T-helper 2 cell treated with Interferon-gamma antibody and Interleukin-4, amounts not matched to agents 5 μg/mL and 100 μg/mL, for 36 hours (primary cell): ENCODE measurements around the gene GP1BB.

Experiments used
- DNase-seq: peaks from one replicate; pipeline ENCODE4 v3.0.0; 2021; ENCODE audit warnings: low spot score
- H3K27ac Mint-ChIP-seq: one replicate; pipeline ENCODE4 v1.8.0; 2021; ENCODE audit warnings: mild to moderate bottlenecking, mixed read lengths
- H3K27me3 Mint-ChIP-seq: one replicate; pipeline ENCODE4 v1.8.0; 2021; ENCODE audit warnings: low read depth, mixed read lengths
- H3K36me3 Mint-ChIP-seq: one replicate; pipeline ENCODE4 v1.8.0; 2021; ENCODE audit warnings: low read depth, mixed read lengths
- H3K4me1 Mint-ChIP-seq: one replicate; pipeline ENCODE4 v1.8.0; 2021; ENCODE audit warnings: low read depth, mixed read lengths
- H3K4me3 Mint-ChIP-seq: one replicate; pipeline ENCODE4 v1.8.0; 2022; ENCODE audit warnings: mild to moderate bottlenecking, moderate library complexity, mixed read lengths
- H3K9me3 Mint-ChIP-seq: one replicate; pipeline ENCODE4 v1.8.0; 2021; ENCODE audit warnings: mixed read lengths

Gene GP1BB

GRCh38 chr22:19753996-19754700, 30.8 kb downstream of the GP1BB start:
- H3K9me3 Mint-ChIP-seq: no peaks in the 10 kb centered on the region
- H3K27me3 Mint-ChIP-seq: peaks cover 51% of the 10 kb centered on the region
- no peak overlapping the region for H3K27ac Mint-ChIP-seq
- no peaks in the 10 kb centered on the region for H3K36me3 Mint-ChIP-seq
- H3K4me1 Mint-ChIP-seq: peaks cover 10% of the 10 kb centered on the region
- DNase-seq: no peak
- H3K4me3 Mint-ChIP-seq: no peak overlapping the region

GRCh38 chr22:19754701-19755144, 31.4 kb downstream of the GP1BB start:
- no peaks in the 10 kb centered on the region for H3K9me3 Mint-ChIP-seq
- H3K4me1 Mint-ChIP-seq: peaks cover 12% of the 10 kb centered on the region
- no peak overlapping the region for H3K4me3 Mint-ChIP-seq
- H3K36me3 Mint-ChIP-seq: no peaks in the 10 kb centered on the region
- no peak overlapping the region for H3K27ac Mint-ChIP-seq
- H3K27me3 Mint-ChIP-seq: peaks cover 55% of the 10 kb centered on the region
- DNase-seq: no peak

GRCh38 chr22:19755145-19755710, 31.9 kb downstream of the GP1BB start:
- peaks cover 60% of the 10 kb centered on the region for H3K27me3 Mint-ChIP-seq

DNA sequence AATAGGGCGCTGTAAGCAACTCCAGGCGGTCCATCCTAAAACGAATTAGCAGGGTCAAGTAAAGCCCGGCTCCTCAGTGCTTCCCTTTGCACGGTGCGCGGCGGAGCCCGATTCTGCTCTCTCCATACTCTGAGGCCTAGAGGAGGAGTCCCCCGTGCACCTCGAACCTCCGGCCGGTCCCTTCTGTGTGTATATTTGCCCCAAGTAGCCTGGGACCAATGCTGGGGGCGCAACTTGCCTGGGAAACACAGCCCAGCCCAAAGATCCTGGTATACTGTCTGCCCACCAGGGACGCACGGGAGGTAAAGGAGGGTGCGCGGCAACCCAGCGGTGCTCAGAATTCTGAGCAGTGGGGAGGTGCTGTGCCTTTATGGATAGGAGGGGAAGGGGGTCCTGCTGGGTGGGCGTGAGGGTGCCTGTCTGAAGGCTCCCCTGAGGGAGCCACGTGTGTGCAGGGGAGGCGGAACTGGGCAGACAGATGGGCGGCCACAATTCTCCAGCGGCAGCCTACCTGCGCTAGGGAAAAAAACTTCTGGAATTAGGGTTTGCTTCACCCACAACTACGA, 32.5 kb downstream of the GP1BB start:
- DNase-seq: no peak

More at GRCh38 chr22:19755145-19755710, 31.9 kb downstream of the GP1BB start:
- no peak overlapping the region for H3K4me3 Mint-ChIP-seq
- DNase-seq: no peak
- peaks cover 2% of the 10 kb centered on the region for H3K36me3 Mint-ChIP-seq
- no peaks in the 10 kb centered on the region for H3K9me3 Mint-ChIP-seq
- peaks cover 17% of the 10 kb centered on the region for H3K4me1 Mint-ChIP-seq
- no peak overlapping the region for H3K27ac Mint-ChIP-seq

DNA sequence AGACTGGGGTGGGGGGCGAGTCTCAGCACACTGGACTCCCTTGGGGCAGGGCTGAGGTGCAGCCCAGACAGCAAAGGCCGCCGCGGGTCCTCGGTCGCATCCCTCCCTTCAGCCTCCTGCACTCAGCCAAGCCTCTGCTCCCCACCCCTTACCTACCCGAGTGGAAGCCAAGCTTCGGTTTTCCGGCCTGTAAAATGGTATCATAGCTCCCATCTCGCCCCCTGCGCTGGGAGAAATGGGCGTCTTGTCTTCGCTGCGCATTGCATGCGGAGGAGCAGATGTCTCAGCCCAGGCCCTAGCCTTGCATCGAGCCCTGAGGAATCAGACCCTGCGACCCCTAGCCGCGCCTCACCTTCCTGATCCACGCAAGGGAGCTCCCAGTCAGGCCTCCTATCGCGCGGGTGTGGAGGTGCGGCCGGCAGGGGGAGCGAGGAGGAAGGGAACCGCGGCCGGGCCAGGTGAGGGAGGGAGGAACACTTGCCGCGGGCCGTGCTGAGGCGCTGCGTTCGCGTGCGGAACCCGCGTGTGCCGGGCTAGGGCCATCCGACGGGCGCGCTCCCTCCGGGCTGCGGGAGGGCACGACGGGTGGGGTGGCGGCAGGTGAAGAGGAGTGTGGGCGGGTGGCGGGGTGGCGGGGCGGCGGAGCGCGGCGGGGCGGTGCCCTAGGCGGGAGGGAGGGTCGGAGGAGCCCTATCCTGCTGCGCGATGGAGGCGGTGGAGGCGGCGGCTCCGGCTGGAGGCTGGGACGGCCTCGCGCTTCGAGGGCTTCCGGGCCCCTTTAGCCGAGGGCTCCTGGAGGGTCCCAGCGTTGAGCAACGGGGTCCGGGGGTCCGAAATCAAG, 33.2 kb downstream of the GP1BB start:
- DNase-seq: peak; percentile 42

More for the DNA sequence above, 32.5 kb downstream of the GP1BB start:
- peak overlapping the region; percentile 24 for H3K4me3 Mint-ChIP-seq
- peaks cover 61% of the 10 kb centered on the region for H3K27me3 Mint-ChIP-seq
- peaks cover 18% of the 10 kb centered on the region for H3K4me1 Mint-ChIP-seq
- peaks cover 2% of the 10 kb centered on the region for H3K36me3 Mint-ChIP-seq
- H3K9me3 Mint-ChIP-seq: no peaks in the 10 kb centered on the region
- H3K27ac Mint-ChIP-seq: no peak overlapping the region

DNA sequence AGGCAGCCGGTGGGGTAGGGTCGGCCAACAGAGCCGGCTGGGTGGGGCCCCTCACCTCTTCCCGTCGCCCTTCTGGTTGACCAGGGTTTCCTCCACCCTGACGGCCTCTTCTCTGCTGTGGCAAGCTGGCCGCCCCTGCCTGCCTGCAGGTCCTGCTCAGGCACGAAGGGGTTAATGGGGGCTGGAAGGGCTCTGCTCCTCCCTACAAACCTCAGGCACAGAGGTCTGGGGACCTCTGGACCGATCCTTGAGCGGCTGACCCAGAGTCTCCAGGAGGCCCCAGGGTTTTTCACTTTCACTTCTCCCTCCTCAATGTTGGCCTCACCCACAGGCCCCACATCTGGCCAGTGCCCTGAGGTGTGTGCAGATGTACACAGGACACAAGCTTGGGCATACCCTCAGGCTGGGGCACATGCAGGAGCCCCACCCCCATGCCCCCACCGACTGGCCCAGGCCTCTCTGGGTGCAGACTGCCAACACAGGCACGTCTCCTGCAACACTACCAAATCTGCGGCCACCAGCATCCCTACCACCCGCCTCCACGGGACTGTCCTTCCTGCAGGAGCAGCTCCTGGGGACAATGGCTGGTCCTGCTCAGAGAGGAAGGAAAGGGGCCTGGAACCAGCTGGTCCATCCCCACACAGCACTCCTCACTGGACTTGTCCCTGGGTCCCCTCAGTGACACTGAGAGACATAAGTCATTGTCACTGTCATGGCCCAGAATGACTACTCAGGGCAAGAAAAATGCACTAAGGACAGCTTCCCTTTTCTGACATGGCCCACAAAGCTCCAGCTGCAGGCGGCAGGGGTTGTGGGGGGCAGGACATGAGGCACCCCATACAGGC, 34.0 kb downstream of the GP1BB start:
- Mint-ChIP-seq H3K9me3 (no peaks in the 10 kb centered on the region), H3K27me3 (peaks cover 68% of the 10 kb centered on the region), H3K4me3 (peak overlapping the region; percentile 73), H3K36me3 (peaks cover 2% of the 10 kb centered on the region), H3K4me1 (peaks cover 20% of the 10 kb centered on the region), H3K27ac (no peak overlapping the region)
- no peak for DNase-seq

More for the DNA sequence above, 33.2 kb downstream of the GP1BB start:
- Mint-ChIP-seq H3K9me3 (no peaks in the 10 kb centered on the region), H3K27ac (no peak overlapping the region), H3K4me3 (peak overlapping the region; percentile 32), H3K36me3 (peaks cover 2% of the 10 kb centered on the region), H3K27me3 (peaks cover 62% of the 10 kb centered on the region), H3K4me1 (peaks cover 18% of the 10 kb centered on the region)

- H3K36me3 Mint-ChIP-seq: peaks cover 2% of the 10 kb centered on the region
- H3K27me3 Mint-ChIP-seq: peaks cover 66% of the 10 kb centered on the region
- peaks cover 20% of the 10 kb centered on the region for H3K4me1 Mint-ChIP-seq
- no peak for DNase-seq
- H3K27ac Mint-ChIP-seq: no peak overlapping the region
- no peaks in the 10 kb centered on the region for H3K9me3 Mint-ChIP-seq
- H3K4me3 Mint-ChIP-seq: peak overlapping the region; percentile 73
Measured at GRCh38 chr22:19757985-19758895, 34.9 kb downstream of the GP1BB start.

DNA sequence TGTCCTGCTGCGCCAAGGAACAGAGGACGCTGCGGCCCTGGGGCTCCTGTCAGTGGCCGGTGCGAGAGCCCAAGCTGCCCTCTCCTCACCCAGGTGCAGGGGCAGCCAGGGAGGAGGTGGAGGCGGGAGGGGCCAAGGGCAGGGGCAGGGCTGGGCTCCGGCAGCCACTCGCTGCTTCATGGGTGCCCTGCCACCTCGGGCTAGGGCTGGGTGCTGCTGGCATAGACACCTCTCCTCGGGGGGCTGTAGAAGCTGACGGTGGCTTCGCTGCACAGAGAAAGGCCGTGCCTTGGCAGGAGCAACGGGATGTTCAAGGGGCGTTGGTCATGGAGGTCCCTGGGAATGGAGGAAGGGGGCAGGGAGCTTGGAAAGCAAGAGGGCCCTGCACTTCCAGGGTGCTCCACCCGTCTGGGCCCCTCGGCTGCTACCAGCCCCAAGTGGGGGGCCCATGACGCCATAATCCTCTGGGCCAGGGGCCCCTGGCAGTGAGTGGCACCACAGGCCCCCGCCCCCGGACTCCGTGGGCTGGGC, 35.6 kb downstream of the GP1BB start:
- peaks cover 20% of the 10 kb centered on the region for H3K4me1 Mint-ChIP-seq
- H3K9me3 Mint-ChIP-seq: no peaks in the 10 kb centered on the region
- H3K36me3 Mint-ChIP-seq: peaks cover 2% of the 10 kb centered on the region
- no peak overlapping the region for H3K27ac Mint-ChIP-seq
- DNase-seq: no peak
- peaks cover 68% of the 10 kb centered on the region for H3K27me3 Mint-ChIP-seq
- no peak overlapping the region for H3K4me3 Mint-ChIP-seq

GRCh38 chr22:19759427-19760057, 36.2 kb downstream of the GP1BB start:
- no peak for DNase-seq
- Mint-ChIP-seq H3K4me3 (peak overlapping the region; percentile 79), H3K27ac (peak overlapping the region; percentile 53), H3K36me3 (peaks cover 2% of the 10 kb centered on the region), H3K9me3 (no peaks in the 10 kb centered on the region), H3K4me1 (peaks cover 20% of the 10 kb centered on the region), H3K27me3 (peaks cover 67% of the 10 kb centered on the region)

DNA sequence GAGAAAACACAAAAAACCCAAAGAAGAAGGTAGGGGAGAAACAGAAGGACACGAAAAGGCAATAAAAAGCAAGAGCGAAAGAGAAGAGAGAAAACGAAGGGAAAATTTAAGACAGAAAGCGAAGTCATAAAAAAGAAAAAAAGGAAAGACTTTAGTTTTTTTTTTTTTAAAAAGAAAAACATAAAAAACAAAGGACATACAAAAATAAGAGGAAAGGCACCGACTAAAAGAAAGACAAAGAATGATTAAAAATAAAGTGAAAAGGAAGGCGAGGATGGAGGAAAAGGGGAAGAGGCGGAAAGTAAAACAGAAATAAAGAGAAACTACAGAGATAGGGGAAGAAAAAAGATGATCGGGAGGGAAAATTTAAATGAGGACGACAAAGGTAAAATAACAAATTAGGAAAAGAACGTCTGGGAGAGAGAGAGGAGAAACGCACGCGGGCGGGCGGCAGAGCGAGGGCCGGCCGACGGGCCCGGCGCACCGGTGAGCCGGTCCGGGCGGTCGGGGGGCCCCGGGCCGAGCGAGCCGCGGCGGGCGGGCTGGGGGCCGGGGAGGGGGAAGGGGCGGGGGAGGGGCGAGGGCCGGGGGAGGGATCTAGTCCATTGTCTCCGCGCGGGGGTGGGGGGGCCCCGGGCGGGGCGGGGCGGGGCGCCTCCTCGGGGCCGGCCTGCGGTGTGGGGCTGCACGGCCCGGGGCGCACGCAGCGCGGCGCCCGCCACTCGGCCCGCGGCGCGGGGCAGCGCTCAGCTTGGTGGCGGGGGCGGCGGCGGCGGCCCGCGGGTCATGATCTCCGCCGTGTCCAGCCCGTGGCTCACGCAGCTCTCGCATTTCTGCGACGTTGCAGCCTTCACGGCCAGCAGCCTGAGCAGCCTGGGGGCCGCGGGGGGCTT, 37.0 kb downstream of the GP1BB start, which contains the start of gene TBX1:
TSS of gene TBX1 (plus strand) at position 721 of the 893 bp plus-strand sequence. CDS start at position 787, 66 bp downstream.
- Mint-ChIP-seq H3K36me3 (peaks cover 2% of the 10 kb centered on the region), H3K9me3 (no peaks in the 10 kb centered on the region), H3K27me3 (peaks cover 67% of the 10 kb centered on the region), H3K4me1 (peaks cover 20% of the 10 kb centered on the region), H3K4me3 (peak within 1 kb of the TSS; percentile 79), H3K27ac (peak within 1 kb of the TSS; percentile 53)
- DNase-seq: no peak
